Esophagus muscularis mucosa (tissue), 3 donors: ENCODE measurements around the gene GATAD1.

ENCODE experiments used
- POLR2A ChIP-seq: fragments of 450-650 bp; IDR thresholded peaks from one replicate; pipeline ENCODE4 v1.6.1; 2017; ENCODE audit warnings: antibody characterized with exemption, moderate library complexity, mild to moderate bottlenecking, low read depth
- POLR2AphosphoS5 ChIP-seq, 2 donors: sonication (generic); formaldehyde crosslinking; IDR thresholded peaks; one replicate each; pipeline ENCODE4 v1.6.1; 2017; ENCODE audit warnings: antibody characterized with exemption in 2 of 2
- TF ChIP-seq, protein P1 (sequence below), 3 experiments: fragments of 200-600 bp in 2 of 3; fragments of 450-650 bp in 1 of 3; sonication (generic) in 2 of 3; IDR thresholded peaks; one replicate each; pipeline ENCODE4 v1.5.1; 2017 to 2019; ENCODE audit warnings: antibody characterized with exemption in 3 of 3, mild to moderate bottlenecking in 2 of 3, moderate library complexity in 1 of 3

GRCh38 chr7:92421676-92422435 is 25.4 kb upstream of the GATAD1 start:
- TF ChIP-seq POLR2A (no peak), POLR2AphosphoS5 (IDR thresholded peaks at IDR 0.05) (no peak)
- TF ChIP-seq, protein P1, sequence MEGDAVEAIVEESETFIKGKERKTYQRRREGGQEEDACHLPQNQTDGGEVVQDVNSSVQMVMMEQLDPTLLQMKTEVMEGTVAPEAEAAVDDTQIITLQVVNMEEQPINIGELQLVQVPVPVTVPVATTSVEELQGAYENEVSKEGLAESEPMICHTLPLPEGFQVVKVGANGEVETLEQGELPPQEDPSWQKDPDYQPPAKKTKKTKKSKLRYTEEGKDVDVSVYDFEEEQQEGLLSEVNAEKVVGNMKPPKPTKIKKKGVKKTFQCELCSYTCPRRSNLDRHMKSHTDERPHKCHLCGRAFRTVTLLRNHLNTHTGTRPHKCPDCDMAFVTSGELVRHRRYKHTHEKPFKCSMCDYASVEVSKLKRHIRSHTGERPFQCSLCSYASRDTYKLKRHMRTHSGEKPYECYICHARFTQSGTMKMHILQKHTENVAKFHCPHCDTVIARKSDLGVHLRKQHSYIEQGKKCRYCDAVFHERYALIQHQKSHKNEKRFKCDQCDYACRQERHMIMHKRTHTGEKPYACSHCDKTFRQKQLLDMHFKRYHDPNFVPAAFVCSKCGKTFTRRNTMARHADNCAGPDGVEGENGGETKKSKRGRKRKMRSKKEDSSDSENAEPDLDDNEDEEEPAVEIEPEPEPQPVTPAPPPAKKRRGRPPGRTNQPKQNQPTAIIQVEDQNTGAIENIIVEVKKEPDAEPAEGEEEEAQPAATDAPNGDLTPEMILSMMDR (IDR thresholded peaks at IDR 0.05): no peak
